ENCODE measurements around the gene CD244.
"Not testable (repeated sequence)": the region's sequence is repeated elsewhere in the genome, so short reads cannot be mapped to it uniquely, and the experiment has no call there.

CD244 gene

DNA sequence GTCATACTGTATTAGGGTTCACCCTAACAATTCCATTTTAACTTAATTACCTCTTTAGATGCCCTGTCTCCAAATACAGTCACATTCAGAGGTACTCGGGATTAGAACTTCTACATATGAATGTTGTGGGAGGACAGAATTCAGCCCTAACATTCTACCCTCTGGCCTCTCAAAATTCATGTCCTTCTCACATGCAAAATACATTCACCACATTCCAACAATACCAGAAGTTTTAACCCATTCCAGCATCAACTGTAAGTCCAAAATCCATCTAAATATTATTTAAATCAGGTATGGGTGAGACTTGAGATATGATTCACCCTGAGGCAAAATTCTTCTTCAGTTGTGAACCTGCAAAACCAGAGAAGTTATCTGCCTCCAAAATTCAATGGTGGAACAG is 52.2 kb downstream of the CD244 start:
- DNase-seq (ENCODE audit: low spot score), result no peak

- no peak for DNase-seq (ENCODE audit: low spot score)
These were observed 54.4 kb downstream of the CD244 start for GRCh38 chr1:160808289-160808688.

DNA sequence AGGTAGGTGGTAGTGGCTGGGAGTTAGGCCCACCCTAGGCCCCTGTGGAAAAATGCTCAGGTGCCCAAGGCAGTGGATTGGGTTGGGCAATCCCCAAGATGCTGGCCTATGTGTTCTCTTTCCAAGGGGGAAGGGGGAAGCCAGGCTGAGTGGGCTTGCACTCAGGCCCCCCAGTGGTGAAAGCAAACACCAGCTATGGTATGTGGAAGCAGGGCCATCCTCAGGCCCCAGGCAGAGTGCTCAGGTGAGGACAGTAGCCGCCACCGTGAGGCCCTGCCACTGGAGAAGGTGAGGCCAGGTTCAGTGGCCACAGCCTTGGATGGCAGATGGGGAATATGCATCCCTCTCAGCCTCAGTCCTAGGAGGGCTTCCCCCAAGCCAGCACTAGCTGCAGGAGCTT is 54.9 kb downstream of the CD244 start:
- DNase-seq (ENCODE audit: low spot score), result no peak

DNA sequence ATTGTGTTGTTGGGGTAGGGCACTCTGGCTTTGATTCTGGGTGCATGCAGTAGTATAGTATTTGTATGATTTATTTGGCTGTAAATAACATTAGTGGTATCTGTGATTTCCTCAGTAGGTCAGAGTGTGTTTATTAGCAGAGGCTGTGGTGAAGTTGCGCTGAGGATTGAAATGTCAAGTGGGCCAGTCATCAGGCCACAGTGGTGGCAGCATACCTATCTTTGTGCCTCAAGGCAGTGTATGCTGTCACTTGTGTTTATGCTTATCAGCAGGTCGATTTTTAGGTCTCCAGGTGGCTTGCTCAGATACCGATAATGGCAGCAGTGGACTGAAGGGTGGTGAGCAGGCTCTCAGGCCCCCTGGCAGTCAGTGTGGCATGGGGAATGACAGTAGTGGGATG is 55.4 kb downstream of the CD244 start:
- no peak for DNase-seq (ENCODE audit: low spot score)

GRCh38 chr1:160806784-160807183 is 55.9 kb downstream of the CD244 start:
- no peak for DNase-seq (ENCODE audit: low spot score)

DNA sequence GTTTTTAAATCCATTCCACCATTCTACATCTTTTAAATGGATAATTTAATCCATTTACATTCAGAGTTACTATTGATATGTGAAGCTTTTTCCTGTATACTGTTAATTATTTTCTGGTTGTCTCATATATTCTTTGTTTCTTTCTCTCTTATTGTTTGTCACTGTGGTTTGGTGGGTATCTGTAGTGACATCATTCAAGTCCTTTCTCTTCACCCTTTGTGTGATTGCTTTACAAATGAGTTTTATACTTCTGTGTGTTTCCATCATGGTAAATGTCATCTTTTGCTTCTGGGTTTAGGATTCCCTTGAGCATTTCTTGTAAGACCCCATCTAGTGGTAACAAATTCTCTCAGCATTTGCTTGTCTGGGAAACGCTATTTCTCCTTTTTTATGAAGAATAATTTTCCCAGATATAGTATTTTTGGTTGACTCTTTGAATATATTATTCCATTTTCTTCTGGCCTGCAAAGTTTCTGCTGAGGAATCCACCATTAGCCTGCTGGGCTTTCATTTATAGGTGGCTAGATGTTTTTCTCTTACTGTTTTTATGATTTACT is 56.5 kb downstream of the CD244 start:
- no peak for DNase-seq (ENCODE audit: low spot score)

DNA sequence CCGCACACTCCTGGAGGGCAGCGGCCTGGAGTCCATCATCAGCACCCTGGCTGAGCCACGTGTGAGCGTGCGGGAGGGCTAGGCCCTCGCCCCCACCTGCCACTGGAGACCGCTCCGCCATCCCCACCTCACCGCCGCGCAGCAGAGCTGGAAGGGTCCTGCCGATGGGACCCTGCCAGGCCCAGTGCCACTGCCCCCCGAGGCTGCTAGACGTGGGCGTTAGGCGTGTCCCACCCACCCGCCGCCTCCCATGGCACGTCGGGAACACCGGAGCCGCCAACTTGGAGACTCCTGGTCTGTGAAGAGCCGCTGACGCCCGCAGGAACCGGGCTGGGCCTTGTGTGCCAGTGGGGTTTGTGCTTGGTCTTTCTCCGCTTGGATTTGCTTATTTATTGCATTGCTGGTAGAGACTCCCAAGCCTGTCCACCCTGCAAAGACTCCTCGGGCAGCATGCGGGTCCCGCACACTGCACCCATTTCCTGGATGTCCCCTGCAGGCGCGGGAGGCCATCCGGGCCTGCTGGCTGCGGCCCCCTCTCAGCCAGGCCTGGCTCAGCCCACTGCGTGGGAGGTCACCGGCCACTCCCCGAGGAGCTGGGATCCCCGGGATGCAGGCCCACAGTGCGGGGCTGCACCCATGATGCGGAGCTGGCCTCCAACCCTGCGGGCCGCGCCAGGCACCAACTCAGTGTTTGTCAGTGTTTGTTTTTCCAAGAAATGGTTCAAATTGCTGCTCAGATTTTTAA is 60.7 kb downstream of the CD244 start:
- DNase-seq (ENCODE audit: low spot score), result no peak

GRCh38 chr1:160800645-160801408 is 61.9 kb downstream of the CD244 start:
- DNase-seq (ENCODE audit: low spot score), result no peak

DNA sequence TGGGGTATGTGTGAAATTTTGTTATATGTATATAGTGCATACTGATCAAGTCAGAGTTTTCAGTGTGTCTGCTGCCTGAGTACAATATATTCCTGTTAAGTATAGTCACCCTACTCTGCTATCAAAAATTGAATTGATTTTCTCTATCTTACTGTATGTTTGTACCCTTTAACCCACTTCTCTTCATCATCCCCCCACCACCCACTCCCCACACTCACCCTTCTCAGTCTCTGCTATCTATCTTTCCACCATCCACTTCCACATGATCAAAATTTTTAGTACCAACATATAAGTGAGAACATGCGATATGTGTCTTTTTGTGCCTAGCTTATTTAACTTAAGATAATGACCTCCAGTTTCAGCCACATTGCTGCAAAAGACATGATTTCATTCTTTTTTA is 62.5 kb downstream of the CD244 start:
- DNase-seq (ENCODE audit: low spot score), result peak; percentile 1

DNA sequence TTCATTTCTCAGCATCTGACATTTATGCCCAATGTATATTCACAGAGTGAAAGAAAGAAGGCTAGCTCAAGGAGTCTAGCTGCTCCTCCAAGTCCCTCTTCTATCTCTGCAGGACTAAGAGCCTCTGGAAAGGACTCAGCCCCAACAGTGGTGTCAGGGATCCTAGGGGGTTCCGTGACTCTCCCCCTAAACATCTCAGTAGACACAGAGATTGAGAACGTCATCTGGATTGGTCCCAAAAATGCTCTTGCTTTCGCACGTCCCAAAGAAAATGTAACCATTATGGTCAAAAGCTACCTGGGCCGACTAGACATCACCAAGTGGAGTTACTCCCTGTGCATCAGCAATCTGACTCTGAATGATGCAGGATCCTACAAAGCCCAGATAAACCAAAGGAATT is 63.0 kb downstream of the CD244 start:
- DNase-seq (ENCODE audit: low spot score), result peak; percentile 8

DNA sequence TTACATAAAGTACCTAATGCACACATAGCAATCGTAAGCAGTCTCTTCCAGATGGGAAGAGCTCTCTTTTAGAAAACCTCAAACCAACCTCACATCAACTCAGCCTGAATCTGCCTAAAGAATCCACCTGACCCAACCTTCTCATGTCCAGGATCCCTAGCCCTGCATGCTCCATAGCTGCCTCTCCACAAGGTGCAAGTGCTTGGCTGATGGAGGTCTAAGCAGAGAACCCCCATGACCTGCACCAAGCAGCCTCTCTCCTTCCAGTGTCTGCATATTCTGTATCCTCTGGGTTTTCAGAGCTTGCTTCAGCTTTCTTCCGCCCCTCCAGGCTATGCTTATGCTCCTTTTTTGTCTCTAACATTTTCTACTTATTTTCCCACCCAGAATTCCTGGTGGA is 64.2 kb downstream of the CD244 start:
- peak; percentile 8 for DNase-seq (ENCODE audit: low spot score)

- DNase-seq (ENCODE audit: low spot score), result no peak
These were observed 64.8 kb downstream of the CD244 start for GRCh38 chr1:160797861-160798273.

DNA sequence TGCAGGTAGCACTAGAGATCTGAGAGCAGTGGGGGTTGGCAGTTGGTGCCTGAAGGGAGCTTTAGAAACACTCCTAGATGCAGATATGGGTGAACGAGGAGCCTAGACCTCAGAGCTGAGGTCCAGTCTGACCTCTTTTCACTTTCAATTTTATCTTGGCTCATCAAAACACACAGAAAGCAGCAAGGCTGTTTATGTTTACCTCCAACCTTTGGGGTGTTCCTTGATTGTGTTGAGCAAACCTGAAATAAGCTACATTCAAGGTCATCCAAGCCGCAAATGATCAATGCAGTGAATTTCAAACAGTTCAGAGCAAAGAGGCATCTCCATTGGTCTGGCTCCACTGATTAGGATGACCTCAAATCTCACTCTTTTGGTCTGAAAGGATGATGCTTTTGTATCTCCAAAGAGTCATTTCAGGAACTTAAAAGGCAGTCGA is 65.4 kb downstream of the CD244 start:
- DNase-seq (ENCODE audit: low spot score), result no peak

GRCh38 chr1:160795951-160796383 is 66.7 kb downstream of the CD244 start, which contains the start of gene LY9:
TSS of gene LY9 (plus strand) at chr1:160796174. CDS start at chr1:160796188, 14 bp downstream.
- no peak for DNase-seq (ENCODE audit: low spot score)

- no peak for DNase-seq (ENCODE audit: low spot score)
These were observed 68.3 kb downstream of the CD244 start for GRCh38 chr1:160794376-160794775.

DNA sequence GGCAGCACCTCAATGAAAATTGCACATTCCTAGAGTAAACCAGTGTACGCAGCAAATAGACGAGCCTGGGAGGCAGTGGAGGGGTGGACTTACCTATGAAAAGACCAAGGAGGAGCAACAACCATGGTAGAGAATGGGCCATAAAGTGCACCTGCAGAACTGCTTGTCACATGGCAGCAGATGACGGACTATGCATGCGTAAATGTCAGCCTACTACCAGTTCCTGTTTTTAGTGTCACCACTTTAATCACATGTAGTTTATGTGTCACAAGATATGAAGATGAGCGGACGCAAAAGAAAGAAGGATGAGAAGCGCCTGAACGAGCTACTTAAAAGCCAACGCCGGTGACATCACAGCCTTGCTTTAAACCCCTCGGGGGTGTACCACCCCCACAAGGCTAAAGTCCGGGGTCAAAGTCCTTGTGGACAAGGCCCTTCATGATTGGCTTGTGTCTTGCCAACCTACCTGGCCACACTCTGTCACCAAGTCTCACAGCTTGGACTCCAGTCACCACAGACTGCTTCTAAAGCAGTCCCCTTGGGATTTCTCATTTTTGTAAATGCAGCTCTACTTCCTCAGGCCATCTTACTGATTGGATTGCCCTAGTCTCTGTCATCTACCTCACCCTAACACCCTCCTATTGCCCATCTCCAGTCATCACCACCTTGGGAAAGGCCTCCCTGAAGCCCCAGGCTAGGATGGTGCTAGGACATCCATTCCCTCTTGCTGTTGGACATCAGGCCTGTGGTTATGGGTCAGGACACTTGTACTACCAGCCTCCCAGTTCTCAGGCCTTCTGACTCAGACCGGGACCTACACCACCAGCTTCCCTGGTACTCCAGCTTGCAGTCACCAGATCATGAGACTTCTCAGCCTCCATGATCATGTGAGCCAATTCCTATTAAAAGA is 72.7 kb downstream of the CD244 start:
- no peak for DNase-seq (ENCODE audit: low spot score)

DNA sequence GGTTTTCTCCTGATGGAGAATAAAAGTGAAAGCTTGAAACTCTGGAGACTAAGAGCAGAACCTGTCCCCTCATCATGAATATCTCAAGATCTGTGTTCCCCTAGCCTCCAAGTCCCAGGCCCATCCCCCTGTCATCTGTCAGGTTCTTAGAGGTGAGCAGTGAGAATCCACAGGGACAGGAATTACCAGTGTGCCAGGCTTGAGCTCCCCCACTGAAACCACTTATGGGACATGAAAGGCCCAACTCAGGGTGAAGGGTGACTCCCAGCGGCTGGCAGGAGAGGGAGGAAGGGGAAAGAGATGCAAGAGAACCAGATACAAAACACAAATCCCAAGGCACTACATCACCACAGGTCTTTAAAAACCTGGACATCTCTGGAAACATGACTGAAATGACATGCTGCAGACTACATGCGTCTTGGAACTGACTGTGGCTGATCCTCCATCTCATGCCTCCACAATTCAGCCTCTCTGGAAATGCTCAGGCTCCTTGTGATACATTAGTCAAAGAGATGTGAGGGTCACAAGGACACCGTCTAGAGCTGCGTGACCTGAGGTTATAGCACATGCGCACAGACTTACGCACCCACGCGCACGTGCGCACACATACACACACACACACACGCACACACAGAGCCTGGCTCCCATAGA is 73.5 kb downstream of the CD244 start:
- no peak for DNase-seq (ENCODE audit: low spot score)

DNA sequence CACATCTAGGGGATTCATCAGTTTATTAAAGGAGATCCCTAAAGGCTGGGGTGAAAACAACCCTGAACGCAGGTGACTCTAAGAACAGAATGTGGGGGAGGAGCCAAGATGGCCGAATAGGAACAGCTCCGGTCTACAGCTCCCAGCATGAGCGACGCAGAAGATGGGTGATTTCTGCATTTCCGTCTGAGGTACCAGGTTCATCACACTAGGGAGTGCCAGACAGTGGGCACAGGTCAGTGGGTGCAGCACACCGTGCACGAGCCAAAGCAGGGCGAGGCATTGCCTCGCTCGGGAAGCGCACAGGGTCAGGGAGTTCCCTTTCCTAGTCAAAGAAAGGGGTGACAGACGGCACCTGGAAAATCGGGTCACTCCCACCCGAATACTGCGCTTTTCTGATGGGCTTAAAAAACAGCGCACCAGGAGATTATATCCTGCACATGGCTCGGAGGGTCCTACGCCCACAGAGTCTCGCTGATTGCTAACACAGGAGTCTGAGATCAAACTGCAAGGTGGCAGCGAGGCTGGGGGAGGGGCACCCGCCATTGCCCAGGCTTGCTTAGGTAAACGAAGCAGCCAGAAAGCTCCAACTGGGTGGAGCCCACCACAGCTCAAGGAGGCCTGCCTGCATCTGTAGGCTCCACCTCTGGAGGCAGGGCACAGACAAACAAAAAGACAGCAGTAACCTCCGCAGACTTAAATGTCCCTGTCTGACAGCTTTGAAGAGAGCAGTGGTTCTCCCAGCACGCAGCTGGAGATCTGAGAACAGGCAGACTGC is 79.5 kb downstream of the CD244 start:
- not testable (repeated sequence) for DNase-seq (ENCODE audit: low spot score)

- no peak for DNase-seq (ENCODE audit: low spot score)
These were observed 80.6 kb downstream of the CD244 start for GRCh38 chr1:160781914-160782689.

Measured in ecto neural progenitor cell (in vitro differentiated cells).